MCF 10A (cell line): Measurements from ENCODE around the gene HSPA12B. TPM values are rescaled to one million over a fixed set of nuclear protein-coding genes. Genes with fewer than 3 reads are reported as not detected.

Experiments
- BruUV-seq: library from RNA; stranded (reverse); fragments of 400-500 nt; replicated peaks from 2 replicates; lab custom pipeline; 2021; lab: Mats Ljungman, UMichigan
- CTCF ChIA-PET: fragments of 300-600 bp; sonication (Branson Sonifier 250); formaldehyde crosslinking; extraction: SDS; loops from one replicate; lab custom pipeline; 2021; ENCODE audit warnings: antibody characterized with exemption, inconsistent platforms; lab: Yijun Ruan, JAX
- POLR2A ChIA-PET: fragments of 300-600, 350-650 bp; sonication (Branson Sonifier 250); formaldehyde crosslinking; extraction: SDS; loops from one replicate; lab custom pipeline; 2020; ENCODE audit warnings: antibody characterized with exemption, inconsistent platforms; lab: Yijun Ruan, JAX
- DNase-seq: peaks from one replicate; pipeline ENCODE4 v3.0.0-alpha.2; 2018; ENCODE audit not compliant: unreplicated experiment
- H3K27ac Mint-ChIP-seq: one replicate; pipeline ENCODE4 v1.8.0; 2022; ENCODE audit warnings: mild to moderate bottlenecking, low read depth, mixed read lengths; ENCODE audit not compliant: unreplicated experiment
- H3K27me3 Mint-ChIP-seq: one replicate; pipeline ENCODE4 v1.8.0; 2022; ENCODE audit warnings: mixed read lengths; ENCODE audit not compliant: insufficient read depth, unreplicated experiment
- H3K36me3 Mint-ChIP-seq: one replicate; pipeline ENCODE4 v1.8.0; 2022; ENCODE audit warnings: mild to moderate bottlenecking, moderate library complexity, mixed read lengths; ENCODE audit not compliant: insufficient read depth, unreplicated experiment
- H3K4me1 Mint-ChIP-seq: one replicate; pipeline ENCODE4 v1.8.0; 2022; ENCODE audit warnings: mixed read lengths; ENCODE audit not compliant: insufficient read depth, unreplicated experiment
- H3K4me3 Mint-ChIP-seq: one replicate; pipeline ENCODE4 v1.8.0; 2022; ENCODE audit warnings: mild to moderate bottlenecking, moderate library complexity, mixed read lengths; ENCODE audit not compliant: unreplicated experiment
- H3K9me3 Mint-ChIP-seq: one replicate; pipeline ENCODE4 v1.8.0; 2022; ENCODE audit warnings: mixed read lengths; ENCODE audit not compliant: unreplicated experiment
- CTCF ChIP-seq: fragments of 200-600 bp; IDR thresholded peaks from one replicate; pipeline ENCODE4 v1.8.0; 2022; ENCODE audit warnings: antibody characterized with exemption, mild to moderate bottlenecking; ENCODE audit not compliant: unreplicated experiment
- intact Hi-C: fragments of 100-400 bp; cut with micrococcal nuclease; formaldehyde crosslinking; loops from 2 replicates; pipeline ENCODE4 v1.14.1; 2022
- total RNA-seq: library from RNA; stranded (reverse); gene quantifications from 2 replicates; pipeline ENCODE4 v1.2.3, GENCODE V29; 2022

Gene HSPA12B
- total RNA-seq, 1 experiment from 2014 or later: not detected

DNA sequence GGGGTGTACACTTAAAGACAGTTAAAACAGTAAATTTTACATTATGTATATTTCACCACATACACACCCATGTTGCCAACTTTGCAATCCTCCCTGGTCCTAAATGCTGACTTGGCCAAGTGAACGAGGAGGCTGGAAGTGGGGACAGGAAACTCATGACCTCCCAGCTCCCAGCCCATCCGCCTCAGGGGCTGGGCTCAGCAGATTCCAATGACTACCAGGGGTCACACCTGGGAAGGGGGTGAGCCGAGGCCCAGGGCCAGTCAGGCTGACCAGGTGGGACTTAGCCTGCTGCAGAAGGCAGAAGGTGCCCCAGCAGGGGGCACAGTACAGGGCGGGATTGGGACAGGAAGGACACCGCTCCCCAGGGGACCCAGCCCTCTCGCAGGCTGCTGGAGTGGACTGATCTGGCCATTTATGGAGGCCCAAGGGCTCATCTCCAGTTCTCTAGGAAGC, 22.4 kb upstream of the HSPA12B start:
- no peaks in the 10 kb centered on the region for H3K9me3 Mint-ChIP-seq
- ChIA-PET CTCF (interaction anchor here (0.5 to 6.3 kb wide), 30 partner anchors 8 to 195 kb away, joined by 3 to 154 read pairs (median 5); partner anchors contain the start of gene HSPA12B), POLR2A (interaction anchor here (0.7 to 2.6 kb wide), 4 partner anchors 13 to 59 kb away, joined by 3 to 11 read pairs (median 4); partner anchors contain the start of gene ADISSP)
- BruUV-seq: no TSS peak
- H3K27me3 Mint-ChIP-seq: no peaks in the 10 kb centered on the region
- no peak for DNase-seq
- intact Hi-C loops: loop anchor here (2.0 kb wide), 1 partner anchor 147 kb away; no protein-coding TSS in a partner anchor
- no peak overlapping the region for H3K4me3 Mint-ChIP-seq
- peaks cover 6% of the 10 kb centered on the region for H3K36me3 Mint-ChIP-seq
- TF ChIP-seq CTCF: no peak
- no peaks in the 10 kb centered on the region for H3K4me1 Mint-ChIP-seq
- no peak overlapping the region for H3K27ac Mint-ChIP-seq

DNA sequence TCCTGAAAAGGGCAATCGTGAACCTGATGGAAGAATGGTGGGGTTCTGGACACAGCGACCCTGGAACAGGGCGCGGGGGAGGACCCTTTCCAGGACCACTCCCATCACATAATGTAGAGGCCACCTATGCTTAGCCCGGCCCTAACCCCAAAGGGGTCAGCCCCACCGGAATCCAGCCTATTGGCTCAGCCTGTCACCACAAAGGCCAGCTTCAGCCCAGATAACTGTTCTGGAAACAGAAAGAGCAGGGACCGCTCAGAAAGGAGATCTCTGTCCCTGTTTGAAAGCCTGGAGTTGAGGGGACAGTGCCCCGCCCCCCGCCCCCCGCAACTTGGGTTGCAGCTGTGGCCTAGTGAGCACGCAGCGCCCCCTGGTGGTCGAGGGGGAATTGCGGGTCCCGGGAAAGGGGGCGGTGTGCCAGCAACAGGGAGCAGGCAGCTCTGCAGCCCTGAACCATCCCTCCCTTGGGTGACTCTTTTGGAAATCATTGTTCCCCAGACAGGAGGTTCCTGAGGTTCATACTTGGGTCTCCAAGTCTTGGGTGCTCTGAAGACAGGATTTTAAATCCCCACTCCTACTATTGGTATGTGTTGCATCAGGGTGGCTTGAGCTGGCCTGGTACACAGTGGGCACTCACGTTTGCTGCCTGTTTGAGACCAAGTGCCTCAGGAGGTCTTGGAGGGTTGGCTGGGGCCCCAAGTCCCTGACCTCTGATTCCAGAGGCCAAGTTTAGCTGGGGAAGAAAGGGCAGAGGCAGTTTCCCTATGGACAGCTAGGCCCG, 21.6 kb upstream of the HSPA12B start:
- DNase-seq: peak; percentile 60
- H3K27ac Mint-ChIP-seq: no peak overlapping the region
- POLR2A ChIA-PET: interaction anchor here (0.7 to 2.6 kb wide), 6 partner anchors 14 to 423 kb away, joined by 3 to 11 read pairs (median 3); partner anchors contain the start of gene ADISSP
- H3K4me1 Mint-ChIP-seq: no peaks in the 10 kb centered on the region
- no peaks in the 10 kb centered on the region for H3K9me3 Mint-ChIP-seq
- H3K36me3 Mint-ChIP-seq: peaks cover 6% of the 10 kb centered on the region
- intact Hi-C loops: loop anchor here (1.0 to 2.0 kb wide), 2 partner anchors 35 to 148 kb away; no protein-coding TSS in a partner anchor
- BruUV-seq: no TSS peak
- H3K27me3 Mint-ChIP-seq: no peaks in the 10 kb centered on the region
- no peak overlapping the region for H3K4me3 Mint-ChIP-seq
- CTCF ChIA-PET: interaction anchor here (0.5 to 6.3 kb wide), 53 partner anchors 9 to 1981 kb away, joined by 3 to 154 read pairs (median 4); partner anchors contain the start of genes AP5S1 and HSPA12B
- peak; percentile 92 for TF ChIP-seq CTCF

- H3K36me3 Mint-ChIP-seq: peaks cover 6% of the 10 kb centered on the region
- POLR2A ChIA-PET: interaction anchor here (0.7 to 2.6 kb wide), 5 partner anchors 15 to 56 kb away, joined by 3 to 11 read pairs (median 3); partner anchors contain the start of gene ADISSP
- intact Hi-C loops: loop anchor here (1.0 to 2.0 kb wide), 2 partner anchors 35 to 149 kb away; no protein-coding TSS in a partner anchor
Measured at GRCh38 chr20:3711484-3711941, 21.0 kb upstream of the HSPA12B start.

More at GRCh38 chr20:3711484-3711941, 21.0 kb upstream of the HSPA12B start:
- Mint-ChIP-seq H3K4me3 (no peak overlapping the region), H3K27ac (no peak overlapping the region), H3K4me1 (no peaks in the 10 kb centered on the region), H3K9me3 (no peaks in the 10 kb centered on the region), H3K27me3 (no peaks in the 10 kb centered on the region)
- CTCF ChIA-PET: interaction anchor here (0.5 to 6.3 kb wide), 38 partner anchors 9 to 976 kb away, joined by 3 to 154 read pairs (median 4); partner anchors contain the start of genes AP5S1 and HSPA12B
- BruUV-seq: no TSS peak
- no peak for TF ChIP-seq CTCF
- DNase-seq: no peak
